IMR-90 (cell line): ENCODE results near the gene MED13. TPM values are rescaled to one million over a fixed set of nuclear protein-coding genes. Genes with fewer than 3 reads are reported as not detected.

Experiments
- ATAC-seq: fragments of 200-7000 bp; cut with Tn5 transposase; 2 replicates; pipeline ENCODE4 v1.9.1; 2020; ENCODE audit warnings: low read depth, mild to moderate bottlenecking, moderate library complexity
- BruUV-seq: library from RNA; stranded (reverse); fragments of 400-500 nt; replicated peaks from 2 replicates; lab custom pipeline; 2021; lab: Mats Ljungman, UMichigan
- CTCF ChIA-PET: fragments of 300-600 bp; formaldehyde crosslinking; extraction: SDS; loops from one replicate; lab custom pipeline; 2021; ENCODE audit warnings: antibody characterized with exemption; lab: Yijun Ruan, JAX
- POLR2A ChIA-PET: fragments of 300-600 bp; sonication (Branson Sonifier 250); formaldehyde crosslinking; loops from one replicate; lab custom pipeline; 2022; ENCODE audit warnings: antibody characterized with exemption; ENCODE audit not compliant: unreplicated experiment; lab: Charles Lee
- DNase-seq: peaks from one replicate; pipeline ENCODE4 v3.0.0; 2013
- H2AFZ ChIP-seq: replicated peaks from 2 replicates; pipeline ENCODE3; 2013; ENCODE audit warnings: low read length, mild to moderate bottlenecking; ENCODE audit not compliant: poor library complexity
- H2AK5ac ChIP-seq: 2 replicates; pipeline ENCODE4 v1.6.1; 2013; ENCODE audit warnings: low read depth, low read length, inconsistent platforms
- H2AK9ac ChIP-seq: replicated peaks from 2 replicates; pipeline ENCODE3; 2013; ENCODE audit warnings: mild to moderate bottlenecking, low read depth, low read length, moderate library complexity; ENCODE audit not compliant: poor library complexity
- H2BK120ac ChIP-seq: 2 replicates; pipeline ENCODE4 v1.6.1; 2013; ENCODE audit warnings: low read depth, low read length, inconsistent platforms
- H2BK15ac ChIP-seq: 3 replicates; pipeline ENCODE4 v1.6.1; 2013; ENCODE audit warnings: low read depth, low read length, inconsistent platforms
- H2BK20ac ChIP-seq: 2 replicates; pipeline ENCODE4 v1.6.1; 2013; ENCODE audit warnings: low read depth, mild to moderate bottlenecking, inconsistent platforms, low read length, moderate library complexity
- H2BK5ac ChIP-seq: 2 replicates; pipeline ENCODE4 v1.6.1; 2013; ENCODE audit warnings: mild to moderate bottlenecking, low read depth, low read length, inconsistent platforms; ENCODE audit not compliant: poor library complexity, severe bottlenecking
- H3K14ac ChIP-seq: replicated peaks from 2 replicates; pipeline ENCODE4 v1.6.1; 2013; ENCODE audit warnings: low read depth, low read length, inconsistent platforms
- H3K18ac ChIP-seq: 2 replicates; pipeline ENCODE4 v1.6.1; 2013; ENCODE audit warnings: low read depth, low read length, control low read depth
- H3K23ac ChIP-seq: 2 replicates; pipeline ENCODE4 v1.6.1; 2013; ENCODE audit warnings: low read depth, low read length, inconsistent platforms
- H3K27ac ChIP-seq: 2 replicates; pipeline ENCODE4 v1.5.1; 2013; ENCODE audit warnings: mild to moderate bottlenecking, control low read depth, low read length; ENCODE audit not compliant: insufficient read depth
- H3K27me3 ChIP-seq: 2 replicates; pipeline ENCODE4 v1.6.1; 2013; ENCODE audit warnings: low read length; ENCODE audit not compliant: control insufficient read depth, insufficient read depth
- H3K36me3 ChIP-seq: 2 replicates; pipeline ENCODE4 v1.6.1; 2013; ENCODE audit warnings: low read length, mixed read lengths; ENCODE audit not compliant: control insufficient read depth, insufficient read depth
- H3K4ac ChIP-seq: 2 replicates; pipeline ENCODE4 v1.6.1; 2013; ENCODE audit warnings: low read depth, low read length, inconsistent platforms
- H3K4me1 ChIP-seq: 2 replicates; pipeline ENCODE4 v1.6.1; 2013; ENCODE audit warnings: low read length, mixed read lengths; ENCODE audit not compliant: control insufficient read depth, insufficient read depth
- H3K4me2 ChIP-seq: 2 replicates; pipeline ENCODE4 v1.6.1; 2013; ENCODE audit warnings: low read depth, mild to moderate bottlenecking, control low read depth, low read length, moderate library complexity
- H3K4me3 ChIP-seq: 2 replicates; pipeline ENCODE4 v1.5.1; 2013; ENCODE audit warnings: low read depth, mild to moderate bottlenecking, control low read depth, low read length, moderate library complexity; ENCODE audit not compliant: insufficient read depth
- H3K56ac ChIP-seq: 2 replicates; pipeline ENCODE4 v1.6.1; 2013; ENCODE audit warnings: low read length, inconsistent platforms; ENCODE audit not compliant: insufficient read depth; ENCODE audit errors: extremely low read depth
- H3K79me1 ChIP-seq, 2 experiments: 2 replicates each; pipeline ENCODE4 v1.6.1; 2013; ENCODE audit warnings: low read length in 2 of 2, inconsistent platforms in 1 of 2, low read depth in 1 of 2
- H3K9ac ChIP-seq: 2 replicates; pipeline ENCODE4 v1.6.1; 2013; ENCODE audit warnings: low read depth, low read length, control low read depth
- H3K9me1 ChIP-seq: 2 replicates; pipeline ENCODE4 v1.6.1; 2013; ENCODE audit warnings: low read length, inconsistent platforms; ENCODE audit not compliant: insufficient read depth
- H3K9me3 ChIP-seq: 2 replicates; pipeline ENCODE4 v1.6.1; 2013; ENCODE audit warnings: low read length; ENCODE audit not compliant: control insufficient read depth, insufficient read depth
- H4K20me1 ChIP-seq: 2 replicates; pipeline ENCODE4 v1.6.1; 2013; ENCODE audit warnings: low read length, inconsistent platforms; ENCODE audit not compliant: insufficient read depth
- H4K5ac ChIP-seq: 2 replicates; pipeline ENCODE4 v1.6.1; 2013; ENCODE audit warnings: mild to moderate bottlenecking, low read depth, low read length, control low read depth
- H4K8ac ChIP-seq, 2 experiments: 2 replicates each; pipeline ENCODE4 v1.6.1; 2013; ENCODE audit warnings: low read depth in 2 of 2, low read length in 2 of 2, control low read depth in 1 of 2, inconsistent platforms in 1 of 2
- H4K91ac ChIP-seq: 2 replicates; pipeline ENCODE4 v1.6.1; 2013; ENCODE audit warnings: low read depth, low read length, inconsistent platforms; ENCODE audit not compliant: insufficient read depth
- RCOR1 ChIP-seq: IDR thresholded peaks from 2 replicates; pipeline ENCODE4 v1.6.1; 2012; ENCODE audit warnings: mild to moderate bottlenecking, low read length, improper control_type of control experiment; ENCODE audit not compliant: insufficient replicate concordance
- RFX5 ChIP-seq: IDR thresholded peaks from 2 replicates; pipeline ENCODE4 v1.8.0; 2012; ENCODE audit warnings: low read depth, mild to moderate bottlenecking, low read length, moderate library complexity
- WGBS, 2 experiments: methylation state at CpG; one replicate each; pipeline versions ENCODE4 v1.1.5 to v1.1.7; 2013; ENCODE audit warnings: missing lambda C conversion rate in 2 of 2; ENCODE audit not compliant: insufficient read length in 1 of 2; ENCODE audit errors: extremely low coverage in 2 of 2; 5-methylcytosine and 5-hydroxymethylcytosine counted together
- dilution Hi-C: fragments of 300-500 bp; cut with HindIII; formaldehyde crosslinking; loops from one replicate; pipeline ENCODE4 v1.14.3; 2018; ENCODE audit warnings: low sequenced_read_pairs; ENCODE audit not compliant: unreplicated experiment
- in situ Hi-C: fragments of 300-500 bp; cut with MboI; formaldehyde crosslinking; loops from 3 replicates; pipeline ENCODE4 v1.14.3; 2019; ENCODE audit warnings: low sequenced_read_pairs, inconsistent platforms, mixed read lengths
- intact Hi-C: fragments of 100-400 bp; cut with micrococcal nuclease; formaldehyde crosslinking; loops from 2 replicates; pipeline ENCODE4 v1.10.0; 2022
- polyA plus RNA-seq, 3 experiments: library from polyadenylated mRNA; depleted of rRNA; stranded (reverse); fragments of >200 nt; gene quantifications; 2 replicates each; pipeline ENCODE4 v1.2.3, GENCODE V29; 2012; ENCODE audit warnings: low replicate concordance in 1 of 3
- total RNA-seq: library from RNA; depleted of rRNA; stranded (reverse); fragments of >200 nt; gene quantifications from 2 replicates; pipeline ENCODE4 v1.2.3, GENCODE V29; 2012

The MED13 gene
- total and polyA plus RNA-seq, 2 of the 4 experiments (the other 2 are of a cell fraction): 9.7 to 67.2 TPM

- Histone ChIP-seq H2AFZ (no peak overlapping the region), H3K4me3 (no peak overlapping the region), H3K79me1 (no peaks in the 10 kb centered on the region), H3K4me2 (no peak overlapping the region), H2AK5ac (no peak overlapping the region), H4K91ac (no peak overlapping the region), H3K9ac (no peak overlapping the region), H2BK5ac (no peak overlapping the region), H2AK9ac (no peak overlapping the region), H3K23ac (no peak overlapping the region), H3K4me1 (peaks cover 2% of the 10 kb centered on the region), H3K56ac (no peak overlapping the region), H3K9me1 (no peaks in the 10 kb centered on the region), H3K9me3 (no peaks in the 10 kb centered on the region), H3K4ac (no peak overlapping the region), H2BK15ac (no peak overlapping the region), H3K14ac (no peak overlapping the region), H3K27me3 (peaks cover 4% of the 10 kb centered on the region), H3K27ac (no peak overlapping the region), H3K36me3 (no peaks in the 10 kb centered on the region), H4K20me1 (no peaks in the 10 kb centered on the region), H2BK120ac (no peak overlapping the region), H3K18ac (no peak overlapping the region), H4K8ac (no peak overlapping the region), H2BK20ac (no peak overlapping the region), H4K5ac (no peak overlapping the region)
- no CpG with 5 or more reads among the region's 1 CpG for WGBS, 2 experiments
- dilution Hi-C loops: no loop called here
- DNase-seq (no peak), ATAC-seq (no peak)
- ChIA-PET CTCF (no interaction called here), POLR2A (no interaction called here)
- BruUV-seq: no TSS peak
- in situ Hi-C loops: no loop called here
- TF ChIP-seq RFX5 (no peak), RCOR1 (no peak)
- intact Hi-C loops: no loop called here
These were observed 26.7 kb upstream of the MED13 start for GRCh38 chr17:62091804-62092203.
